NCI-H1417 (cell line): Measurements from ENCODE around the gene ZMYND10.

ENCODE experiments used
- DNase-seq, 3 experiments: peaks; one replicate each; lab custom pipeline; 2025; lab: John Stamatoyannopoulos, UW

Gene ZMYND10

DNA sequence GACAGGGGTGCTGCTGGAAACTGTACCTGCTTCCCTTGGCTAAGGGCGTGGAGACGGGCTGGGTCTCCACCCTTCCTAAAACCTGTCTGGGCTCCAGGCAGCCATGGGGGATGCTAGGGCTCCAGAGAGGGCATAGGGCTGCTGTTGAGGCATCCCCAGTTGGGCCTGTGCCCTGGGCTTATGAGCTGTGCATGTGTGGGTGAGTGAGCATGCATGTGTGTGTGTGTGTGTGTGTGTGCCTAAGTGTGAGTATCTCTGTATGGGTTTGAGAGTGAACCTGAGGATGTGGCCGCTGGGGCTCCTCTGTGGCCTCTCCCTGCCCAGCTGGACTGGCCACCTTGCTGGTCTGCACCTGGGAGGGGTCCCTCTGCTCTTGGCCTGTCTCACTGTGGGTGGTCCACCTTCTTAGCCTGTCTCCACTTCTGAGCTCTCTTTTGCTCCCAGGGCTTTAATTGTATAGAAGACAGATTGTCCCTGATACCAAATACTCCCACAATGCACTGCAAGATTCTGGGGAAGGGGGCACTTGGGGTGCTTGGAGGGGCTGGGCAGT, 25.7 kb upstream of the ZMYND10 start:
- no peak for DNase-seq

- DNase-seq = peak in 1 of 3 experiments; percentile 6
Measured at GRCh38 chr3:50370594-50370993, 25.1 kb upstream of the ZMYND10 start.

DNA sequence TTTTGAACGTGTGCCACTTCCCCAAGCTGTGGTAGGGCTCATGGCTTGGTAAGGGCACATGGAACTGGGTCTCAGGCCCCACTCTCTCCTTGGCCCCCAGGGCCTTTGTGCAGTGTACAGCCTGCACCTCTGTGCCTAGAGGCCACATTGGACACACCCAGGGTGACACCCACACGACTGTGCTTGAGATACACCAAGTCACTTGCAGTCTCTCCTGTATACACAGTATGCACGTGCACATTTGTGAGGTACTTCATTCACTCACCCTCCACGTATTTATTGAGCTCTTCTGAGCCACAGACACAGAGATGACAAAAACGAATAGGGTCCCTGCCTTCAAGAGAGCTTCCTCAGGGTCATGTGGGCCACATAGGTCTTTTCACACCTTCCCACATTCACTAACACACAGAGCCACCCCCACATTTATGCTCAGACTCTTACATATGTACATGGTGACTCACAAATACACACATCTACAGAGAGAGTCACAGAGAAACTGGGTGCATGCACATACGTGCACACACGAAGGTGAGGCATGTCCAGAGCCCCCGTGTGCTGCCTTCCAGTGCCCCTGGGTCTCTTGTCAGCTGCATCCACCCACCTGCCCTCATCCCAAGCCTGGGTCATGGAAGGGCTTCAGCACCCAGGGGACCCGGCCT, 23.6 kb upstream of the ZMYND10 start:
- DNase-seq = no peak

GRCh38 chr3:50365842-50366220, 20.3 kb upstream of the ZMYND10 start:
- no peak for DNase-seq

DNA sequence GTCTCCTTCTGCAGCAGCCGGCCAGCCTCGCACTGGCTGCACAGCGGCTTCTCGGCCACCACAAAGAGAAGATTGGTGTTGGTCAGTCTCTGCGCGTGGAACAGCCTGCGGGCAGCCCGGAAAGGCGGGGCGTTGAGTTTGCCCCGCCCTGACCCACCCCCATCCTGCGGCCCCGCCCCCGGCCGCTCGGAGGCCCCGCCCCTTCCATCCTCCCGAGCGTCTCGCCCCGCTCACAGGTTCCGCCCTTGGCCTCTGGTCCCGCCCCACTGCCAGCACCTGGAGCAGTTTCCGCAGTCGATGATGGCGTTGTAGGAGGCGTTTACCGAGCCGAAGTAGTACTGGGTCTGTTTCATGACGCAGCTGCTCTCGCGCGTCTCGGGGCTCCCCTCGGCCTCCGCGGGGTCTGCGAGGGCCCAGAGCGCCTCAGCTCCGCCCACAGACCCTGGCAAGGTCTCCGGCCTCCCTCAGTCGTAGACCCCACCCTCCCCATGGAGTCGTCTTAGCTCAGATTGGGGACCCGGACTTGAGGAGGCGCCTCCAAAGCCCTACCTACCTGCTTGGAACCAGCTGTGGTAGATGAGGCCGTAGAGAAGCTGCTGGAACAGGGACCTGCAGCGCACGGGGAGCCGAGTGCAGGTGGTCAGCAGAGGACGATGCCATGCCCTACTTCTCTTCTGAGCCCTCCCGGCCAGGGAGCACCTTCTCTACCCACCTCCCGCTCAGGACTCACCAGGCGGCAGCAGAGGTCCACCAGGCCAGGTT, 19.7 kb upstream of the ZMYND10 start:
- DNase-seq = peak in 2 of 3 experiments; percentile 39 to 81

DNA sequence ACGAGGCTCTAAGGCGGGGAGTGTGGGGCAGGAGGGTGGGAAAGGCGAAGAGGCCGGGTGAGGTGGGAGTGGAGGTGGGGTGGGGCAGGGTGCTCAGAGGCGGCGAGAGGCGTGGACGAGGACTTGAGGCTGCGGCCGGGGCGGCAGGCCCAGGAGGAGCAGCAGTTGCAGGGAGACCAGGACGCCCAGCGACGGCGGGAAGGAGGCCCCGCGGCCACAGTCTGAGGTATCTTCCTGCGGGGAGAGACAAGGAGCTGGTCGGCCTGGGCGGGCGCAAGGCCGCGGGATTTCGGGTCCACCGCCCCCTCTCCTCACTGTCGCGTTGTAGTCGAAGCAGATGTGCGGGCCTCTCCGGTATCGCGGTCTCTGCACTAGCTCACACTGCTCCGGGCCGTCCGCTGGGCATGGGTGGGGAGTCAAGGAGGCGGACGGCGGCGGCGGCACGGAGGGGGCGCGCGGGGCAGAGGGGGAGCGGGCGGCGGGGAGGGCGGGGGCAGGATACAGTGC, 19.1 kb upstream of the ZMYND10 start:
- DNase-seq = no peak

DNA sequence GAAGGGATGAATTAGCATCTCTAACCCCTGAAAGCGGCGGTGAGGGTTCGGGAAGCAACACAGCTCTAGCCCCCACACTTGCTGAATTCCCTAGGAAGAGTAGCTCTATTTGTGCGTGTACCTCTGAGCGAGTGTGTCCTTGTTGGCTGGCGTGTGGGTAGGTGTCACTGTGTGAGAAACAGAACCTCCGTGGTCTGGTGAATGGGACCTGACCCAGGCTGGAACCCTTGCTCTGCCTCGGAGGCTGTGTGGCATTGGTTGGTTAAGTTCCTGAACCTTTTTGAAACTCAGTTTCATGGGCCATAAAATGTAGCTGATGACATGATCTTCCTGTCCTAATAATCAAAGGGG, 14.2 kb upstream of the ZMYND10 start:
- no peak for DNase-seq

GRCh38 chr3:50358911-50359759, 13.6 kb upstream of the ZMYND10 start, which contains the start of gene TMEM115:
TMEM115 (minus strand) TSS chr3:50359521; CDS start chr3:50359063, 458 bp downstream.
- DNase-seq = peak; percentile 89 to 96 (median 89)

GRCh38 chr3:50358355-50358910, 12.9 kb upstream of the ZMYND10 start:
- no peak for DNase-seq

DNA sequence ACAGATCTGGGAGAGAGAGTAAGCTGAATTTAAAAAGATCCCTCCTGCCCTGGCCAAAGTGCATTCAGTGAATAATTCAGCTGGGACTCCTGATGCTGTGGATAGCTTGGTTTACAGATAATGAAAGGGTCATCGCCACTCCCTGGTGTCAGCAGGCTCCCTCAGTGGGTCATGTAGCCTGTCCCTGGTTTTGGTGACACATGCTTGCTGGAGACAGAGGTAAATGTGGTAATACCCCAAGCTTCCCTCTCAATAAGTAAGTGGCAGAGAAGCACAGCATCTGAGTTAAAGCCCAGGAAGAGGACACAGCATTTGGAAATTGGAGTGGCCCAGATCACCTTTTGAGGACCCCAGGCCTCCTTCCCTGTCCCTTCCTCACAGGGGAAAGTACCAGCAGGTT, 11.9 kb upstream of the ZMYND10 start:
- no peak for DNase-seq

DNA sequence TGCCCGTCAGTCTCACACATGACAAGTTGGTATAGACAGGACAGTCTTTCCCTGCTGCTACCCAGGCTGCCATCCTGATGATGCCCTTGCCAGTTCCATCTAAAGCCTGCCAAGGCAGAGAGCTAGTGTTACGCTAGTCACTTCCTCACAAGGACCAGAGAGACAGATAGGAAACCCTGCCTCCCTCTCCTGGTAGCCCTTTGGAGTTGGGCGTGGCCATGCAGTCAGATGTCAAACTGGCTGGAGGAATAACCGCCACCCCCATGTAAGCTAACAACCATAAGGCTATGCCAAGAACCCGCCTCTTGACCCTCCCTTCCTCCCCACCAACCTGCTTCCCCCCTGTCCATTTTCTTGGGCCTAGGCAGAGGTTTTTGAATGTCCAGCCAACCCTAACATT, 11.0 kb upstream of the ZMYND10 start:
- DNase-seq = no peak

DNA sequence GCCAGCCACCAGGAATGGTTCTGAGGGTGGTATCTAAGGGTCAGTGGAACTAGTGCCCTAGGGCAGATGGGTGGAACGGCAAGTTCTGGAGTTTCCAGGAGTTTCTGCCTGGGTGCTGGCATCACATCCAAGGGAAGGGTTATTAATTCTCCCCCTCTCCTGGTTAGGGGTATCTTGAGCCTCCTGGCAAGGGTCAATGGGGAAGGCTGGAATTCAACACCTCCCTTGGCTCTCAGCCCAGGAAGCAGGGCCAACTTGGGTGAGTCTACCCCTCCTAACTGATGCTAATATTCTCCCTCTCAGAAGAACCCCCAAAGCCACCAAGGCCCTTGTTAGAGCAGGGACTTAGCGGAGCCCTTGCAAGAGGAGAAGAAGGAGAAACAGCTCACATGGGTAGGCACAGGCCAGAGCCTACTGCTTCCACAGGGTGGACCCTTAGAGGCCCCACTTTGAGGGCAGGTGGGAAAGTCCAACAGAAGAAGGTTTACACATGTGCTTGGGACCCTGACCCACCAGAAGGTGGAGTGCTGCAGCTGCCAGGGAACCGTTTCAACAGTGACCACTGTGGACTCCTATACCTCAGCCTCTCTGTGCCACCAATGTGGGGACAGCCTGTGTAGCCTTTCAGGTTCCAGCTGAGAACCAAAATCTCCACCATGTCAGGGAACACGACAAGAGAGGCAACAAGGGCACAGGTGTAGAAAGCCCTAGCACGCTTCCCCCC, 10.5 kb upstream of the ZMYND10 start:
- DNase-seq = peak in 1 of 3 experiments; percentile 14

- DNase-seq = no peak
Measured at GRCh38 chr3:50354850-50355249, 9.3 kb upstream of the ZMYND10 start.

DNA sequence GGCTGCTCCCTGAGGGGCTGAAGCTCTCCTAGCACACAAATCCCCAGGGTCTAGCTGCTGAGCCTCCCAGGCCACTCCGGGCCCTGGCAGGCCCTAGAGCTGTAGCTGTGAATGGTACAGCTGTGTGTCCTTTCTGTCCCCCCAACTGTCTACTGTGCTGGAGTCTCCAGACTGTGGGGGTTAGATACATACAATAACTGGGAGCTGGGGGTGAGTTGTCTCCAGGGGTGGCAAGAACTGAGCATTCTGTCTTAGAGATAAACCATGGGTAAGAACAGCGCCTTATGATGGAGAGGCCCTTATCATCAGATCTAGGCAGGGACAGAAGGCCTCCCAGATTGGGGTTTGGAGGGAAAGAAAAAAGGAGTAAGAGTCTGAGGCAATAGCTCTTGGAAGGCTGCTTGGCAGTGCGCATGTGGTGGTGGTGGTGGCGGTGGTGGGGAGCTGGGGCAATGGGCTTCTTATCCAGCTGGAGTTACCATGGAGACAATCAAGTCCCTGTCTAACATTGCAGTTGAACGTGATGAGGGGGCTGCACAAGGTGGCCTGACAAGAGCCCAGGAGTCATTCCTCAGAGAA, 8.7 kb upstream of the ZMYND10 start:
- no peak for DNase-seq

- DNase-seq = no peak
Measured at GRCh38 chr3:50353245-50354004, 7.9 kb upstream of the ZMYND10 start.

DNA sequence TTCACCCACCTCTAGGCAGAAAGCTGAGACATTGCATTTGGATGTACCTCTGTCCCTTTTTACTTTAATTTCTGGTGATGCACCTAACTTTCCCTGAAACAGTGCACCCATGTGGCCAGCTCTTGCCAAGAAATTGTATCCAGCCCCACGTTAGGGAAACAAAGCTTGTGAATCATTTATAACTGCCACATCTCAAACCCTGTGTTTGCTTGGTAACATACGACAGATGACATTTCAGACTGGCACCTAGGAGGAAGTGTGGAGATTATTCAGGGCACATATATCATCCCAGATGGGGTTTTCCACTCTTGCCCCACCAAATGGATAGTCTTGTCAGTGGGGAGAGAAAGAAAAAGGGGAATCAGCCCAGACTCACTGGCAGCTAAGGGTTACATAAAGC, 7.2 kb upstream of the ZMYND10 start:
- peak in 1 of 3 experiments; percentile 3 for DNase-seq

DNA sequence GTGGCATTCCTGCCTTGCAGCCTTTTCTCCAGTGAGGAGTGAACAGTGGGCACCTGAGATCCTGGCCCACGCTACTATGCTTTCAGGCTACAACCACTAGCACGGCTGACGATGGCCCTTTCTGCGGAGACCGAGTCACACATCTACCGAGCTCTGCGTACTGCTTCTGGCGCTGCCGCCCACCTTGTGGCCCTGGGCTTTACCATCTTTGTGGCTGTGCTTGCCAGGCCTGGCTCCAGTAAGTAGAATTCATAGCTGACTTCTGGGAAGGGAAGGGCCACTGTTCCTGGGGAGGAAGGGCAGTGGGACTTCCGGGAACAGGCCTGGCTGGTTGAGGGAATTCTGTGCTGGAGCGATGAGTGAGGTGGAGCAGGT, 5.8 kb upstream of the ZMYND10 start:
- DNase-seq = no peak

DNA sequence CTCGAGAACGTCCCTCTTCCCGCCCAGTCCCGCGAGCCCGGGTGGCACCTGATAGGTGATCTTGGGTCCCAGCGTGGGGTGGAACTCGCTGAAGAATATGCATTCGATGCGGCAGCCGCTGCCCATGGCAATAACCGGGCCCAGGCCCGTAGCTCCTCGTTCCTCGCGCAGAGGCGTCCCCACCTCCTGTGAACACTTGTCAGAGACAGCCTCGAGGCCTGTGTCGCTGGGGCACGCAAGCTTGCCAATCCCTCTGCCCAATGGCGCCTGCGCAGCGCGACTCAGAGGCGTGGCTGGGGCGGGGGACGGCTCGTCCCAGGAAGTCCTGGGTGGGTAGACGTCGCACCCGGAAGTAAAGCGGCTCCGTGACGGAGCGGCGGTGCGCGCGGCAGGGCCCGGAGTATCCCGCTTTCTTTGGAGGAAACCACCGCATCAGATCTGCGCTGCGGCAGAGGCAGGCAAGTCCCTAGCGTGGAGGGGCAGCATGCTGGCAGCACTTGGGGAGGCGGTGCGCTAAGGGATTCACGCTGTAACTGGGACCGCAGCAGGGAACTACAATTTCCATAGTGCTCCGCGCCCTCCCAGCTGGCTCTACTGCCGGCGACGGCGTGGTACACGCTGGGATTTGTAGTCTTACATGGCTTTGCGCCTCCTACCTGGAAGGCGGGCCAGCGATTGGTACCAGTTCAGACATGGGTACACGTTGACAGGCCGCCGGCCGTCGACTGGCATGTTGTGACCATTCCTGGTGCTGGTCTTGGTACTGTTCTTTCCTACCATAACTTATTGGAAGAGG, 5.2 kb upstream of the ZMYND10 start, which contains the start of the genes CYB561D2 and NPRL2:
Gene CYB561D2, plus strand, starts transcription at position 336 of the 796 bp plus-strand sequence. CDS start 572 bp downstream, outside the sequence.
Gene NPRL2, minus strand, starts transcription at position 249 of the 796 bp plus-strand sequence. Its CDS starts 123 bp downstream, at position 126.
- peak; percentile 90 to 94 (median 92) for DNase-seq

DNA sequence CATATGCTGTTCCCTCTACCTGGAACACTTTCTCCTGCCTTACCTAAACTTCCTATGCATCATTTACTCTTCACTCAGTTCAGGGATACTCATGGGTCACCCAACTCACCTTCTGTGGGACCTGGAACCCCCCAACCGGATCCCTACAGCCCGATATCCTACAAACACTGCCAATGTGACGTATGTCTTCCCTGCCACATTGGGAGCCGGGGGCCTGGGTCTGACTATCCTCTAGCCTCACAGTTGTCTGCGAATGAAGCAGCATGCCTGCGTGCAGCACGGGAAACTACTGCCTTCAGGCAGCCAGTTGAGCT, 4.6 kb upstream of the ZMYND10 start:
- no peak for DNase-seq
